Activated CD8-positive, alpha-beta T cell treated with anti-CD3 and anti-CD28 coated beads for 36 hours (primary cell): Measurements from ENCODE around the gene LRMDA. TPM values are rescaled to one million over a fixed set of nuclear protein-coding genes. Genes with fewer than 3 reads are reported as not detected.

Source experiments
- ATAC-seq: fragments of 200-7000 bp; cut with Tn5 transposase; one replicate; pipeline ENCODE4 v1.10.0; 2021; ENCODE audit warnings: mild to moderate bottlenecking, moderate library complexity
- CTCF ChIA-PET: fragments of 350-600 bp; sonication (Branson Sonifier 250); formaldehyde crosslinking; loops from one replicate; lab custom pipeline; 2021; ENCODE audit warnings: antibody characterized with exemption; lab: Charles Lee
- POLR2A ChIA-PET: fragments of 350-600 bp; sonication (Branson Sonifier 250); formaldehyde crosslinking; loops from one replicate; lab custom pipeline; 2021; ENCODE audit warnings: antibody characterized with exemption; lab: Charles Lee
- DNase-seq: peaks from one replicate; pipeline ENCODE4 v3.0.0-alpha.2; 2020
- H3K27ac Mint-ChIP-seq: one replicate; pipeline ENCODE4 v1.8.0; 2021; ENCODE audit warnings: mild to moderate bottlenecking, mixed read lengths
- H3K27me3 Mint-ChIP-seq: one replicate; pipeline ENCODE4 v1.8.0; 2021; ENCODE audit warnings: mixed read lengths
- H3K36me3 Mint-ChIP-seq: one replicate; pipeline ENCODE4 v1.8.0; 2021; ENCODE audit warnings: low read depth, mixed read lengths
- H3K4me1 Mint-ChIP-seq: one replicate; pipeline ENCODE4 v1.8.0; 2021; ENCODE audit warnings: low read depth, mixed read lengths
- H3K4me3 Mint-ChIP-seq: one replicate; pipeline ENCODE4 v1.8.0; 2021; ENCODE audit warnings: mild to moderate bottlenecking, moderate library complexity, mixed read lengths
- H3K9me3 Mint-ChIP-seq: one replicate; pipeline ENCODE4 v1.8.0; 2021; ENCODE audit warnings: mixed read lengths
- CTCF ChIP-seq: fragments of 200-600 bp; IDR thresholded peaks from one replicate; pipeline ENCODE4 v1.8.0; 2022; ENCODE audit warnings: antibody characterized with exemption, mild to moderate bottlenecking
- intact Hi-C: fragments of 100-400 bp; cut with micrococcal nuclease; formaldehyde crosslinking; loops from one replicate; pipeline ENCODE4 v1.10.0; 2022
- total RNA-seq, 2 experiments: library from RNA; stranded (reverse); gene quantifications; one replicate each; pipeline ENCODE4 v1.2.3, GENCODE V29; 2021

Gene LRMDA
- total RNA-seq, 2 experiments from 2014 or later = not detected

DNA sequence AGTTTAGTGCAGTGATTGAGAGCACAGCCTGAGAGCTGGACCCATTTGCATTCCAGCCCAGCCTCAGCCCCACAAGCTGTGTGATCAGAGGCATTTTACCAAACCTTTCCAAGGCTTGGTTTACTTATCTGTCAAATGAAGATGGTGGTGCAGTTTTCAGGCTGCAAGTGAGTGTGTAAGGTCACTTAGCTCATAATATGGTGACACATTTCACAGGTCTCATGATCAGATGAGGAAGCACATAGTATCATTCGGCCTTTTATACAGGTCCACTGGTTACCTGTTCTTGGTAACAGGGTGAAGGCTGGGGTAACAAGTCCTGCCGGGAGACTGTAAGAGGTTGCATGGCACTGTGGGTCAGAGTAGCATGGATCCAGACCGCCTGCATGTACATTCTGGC lies 371.7 kb downstream of the LRMDA start:
- DNase-seq (no peak), ATAC-seq (no peak)
- TF ChIP-seq CTCF = no peak
- Mint-ChIP-seq H3K4me3 (no peak overlapping the region), H3K36me3 (no peaks in the 10 kb centered on the region), H3K27me3 (peaks cover 20% of the 10 kb centered on the region), H3K9me3 (no peaks in the 10 kb centered on the region), H3K27ac (no peak overlapping the region), H3K4me1 (no peaks in the 10 kb centered on the region)
- POLR2A ChIA-PET = no interaction called here
- intact Hi-C loops = no loop called here
- CTCF ChIA-PET = no interaction called here

- ChIA-PET POLR2A (no interaction called here), CTCF (interaction anchor here (0.8 kb wide), 1 partner anchor 9 kb away, joined by 4 read pairs; no protein-coding TSS in a partner anchor)
- Mint-ChIP-seq H3K27ac (no peak overlapping the region), H3K4me3 (no peak overlapping the region), H3K9me3 (no peaks in the 10 kb centered on the region), H3K36me3 (no peaks in the 10 kb centered on the region), H3K27me3 (peaks cover 20% of the 10 kb centered on the region), H3K4me1 (no peaks in the 10 kb centered on the region)
- intact Hi-C loops = no loop called here
- TF ChIP-seq CTCF = no peak
- ATAC-seq (no peak), DNase-seq (no peak)
Measured at GRCh38 chr10:75803816-75804552, 372.6 kb downstream of the LRMDA start.

GRCh38 chr10:75806186-75806585 lies 374.8 kb downstream of the LRMDA start:
- DNase-seq = no peak
- no peak for TF ChIP-seq CTCF

DNA sequence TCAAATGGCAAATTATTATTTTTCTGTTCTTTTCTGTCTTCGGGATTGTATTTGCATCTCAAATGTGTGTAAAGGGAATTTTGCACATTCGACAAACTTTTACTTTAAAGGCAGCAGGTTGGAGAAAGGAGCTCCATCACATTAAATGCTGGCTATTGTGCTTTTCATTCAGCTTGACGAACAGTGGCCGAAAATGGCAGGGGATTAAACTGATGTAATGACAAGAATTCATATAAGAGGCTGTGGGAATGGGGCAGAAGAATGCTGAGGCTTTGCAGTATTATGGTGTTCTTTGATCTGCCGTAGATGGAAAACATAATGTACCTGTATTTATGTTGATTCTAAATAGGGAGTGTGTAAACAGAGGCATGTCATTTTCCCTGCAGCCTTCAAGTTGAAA lies 376.0 kb downstream of the LRMDA start:
- Mint-ChIP-seq H3K9me3 (no peaks in the 10 kb centered on the region), H3K4me3 (no peak overlapping the region), H3K36me3 (no peaks in the 10 kb centered on the region), H3K27ac (no peak overlapping the region), H3K4me1 (no peaks in the 10 kb centered on the region), H3K27me3 (peaks cover 16% of the 10 kb centered on the region)
- intact Hi-C loops = no loop called here
- ChIA-PET CTCF (no interaction called here), POLR2A (no interaction called here)
- ATAC-seq (no peak), DNase-seq (no peak)
- no peak for TF ChIP-seq CTCF

More at GRCh38 chr10:75806186-75806585, 374.8 kb downstream of the LRMDA start:
- ChIA-PET POLR2A (no interaction called here), CTCF (no interaction called here)
- no peaks in the 10 kb centered on the region for H3K36me3 Mint-ChIP-seq
- H3K27me3 Mint-ChIP-seq = peaks cover 20% of the 10 kb centered on the region
- H3K27ac Mint-ChIP-seq = no peak overlapping the region
- no peak overlapping the region for H3K4me3 Mint-ChIP-seq
- no peak for ATAC-seq
- intact Hi-C loops = no loop called here
- no peaks in the 10 kb centered on the region for H3K4me1 Mint-ChIP-seq
- H3K9me3 Mint-ChIP-seq = no peaks in the 10 kb centered on the region

- no peak for DNase-seq
- intact Hi-C loops = no loop called here
- no peaks in the 10 kb centered on the region for H3K4me1 Mint-ChIP-seq
- peaks cover 16% of the 10 kb centered on the region for H3K27me3 Mint-ChIP-seq
- H3K9me3 Mint-ChIP-seq = no peaks in the 10 kb centered on the region
- ChIA-PET POLR2A (no interaction called here), CTCF (no interaction called here)
- ATAC-seq = no peak
- H3K27ac Mint-ChIP-seq = no peak overlapping the region
- H3K36me3 Mint-ChIP-seq = no peaks in the 10 kb centered on the region
- TF ChIP-seq CTCF = no peak
- no peak overlapping the region for H3K4me3 Mint-ChIP-seq
Measured at GRCh38 chr10:75809003-75809402, 377.6 kb downstream of the LRMDA start.
